ENCODE measurements around the gene GAREM1.

The GAREM1 gene

DNA sequence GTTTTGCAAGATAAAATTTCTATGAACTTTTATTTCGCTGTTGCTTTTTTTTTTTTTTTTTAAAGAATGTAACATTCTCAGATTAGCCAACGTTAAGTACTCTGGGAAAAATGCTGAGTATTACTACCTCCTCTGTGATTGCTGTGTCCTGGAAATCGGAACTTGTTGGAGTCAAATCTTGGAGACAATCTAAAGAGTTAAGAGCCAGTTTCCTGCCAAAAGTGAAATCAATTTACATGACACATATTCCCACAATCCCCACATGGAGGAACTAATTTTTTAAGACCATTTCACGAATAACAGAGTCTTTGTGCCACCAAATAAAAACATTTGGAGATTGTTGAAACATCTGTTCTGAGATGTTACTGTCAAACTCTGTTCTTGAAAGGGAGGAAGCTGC, 153.0 kb downstream of the GAREM1 start:
- no peak for DNase-seq (ENCODE audit: low read depth, low spot score)
- H3K4me3 ChIP-seq (ENCODE audit: low read depth, low read length) = no peak overlapping the region
- TF ChIP-seq CTCF (IDR thresholded peaks at IDR 0.05; ENCODE audit: insufficient read depth, low read length, missing control alignments) = no peak
- ChIA-PET POLR2A (no interaction called here), CTCF (interaction anchor here (0.9 to 1.5 kb wide), 4 partner anchors 15 to 28 kb away, joined by 3 read pairs; no protein-coding TSS in a partner anchor)

DNA sequence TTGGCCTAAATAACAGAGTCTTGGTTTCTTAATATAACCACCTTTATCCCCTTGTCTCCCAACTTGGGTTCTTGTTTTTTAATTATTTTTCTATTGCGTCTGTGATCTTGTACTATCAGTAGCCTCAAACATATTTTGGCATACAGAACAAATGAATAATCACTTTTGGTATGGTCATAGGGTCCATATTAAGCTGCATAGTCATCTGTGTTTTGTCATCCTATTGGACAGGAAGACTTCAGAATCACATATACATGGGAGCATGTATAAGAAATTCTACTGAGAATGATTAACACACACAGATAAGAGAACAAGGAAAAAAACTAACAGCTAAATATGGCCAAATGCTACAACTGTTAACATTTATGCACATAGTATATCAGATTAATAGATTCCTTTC, 154.8 kb downstream of the GAREM1 start:
- DNase-seq (ENCODE audit: low read depth, low spot score) = no peak
- no peak for TF ChIP-seq CTCF (IDR thresholded peaks at IDR 0.05; ENCODE audit: insufficient read depth, low read length, missing control alignments)
- H3K4me3 ChIP-seq (ENCODE audit: low read depth, low read length) = no peak overlapping the region
- ChIA-PET CTCF (interaction anchor here (1.2 kb wide), 1 partner anchor 27 kb away, joined by 11 read pairs; no protein-coding TSS in a partner anchor), POLR2A (no interaction called here)

- DNase-seq (ENCODE audit: low read depth, low spot score) = no peak
- CTCF ChIA-PET = interaction anchor here (0.8 to 2.3 kb wide), 3 partner anchors 12 to 159 kb away, joined by 3 to 14 read pairs (median 3); no protein-coding TSS in a partner anchor
- POLR2A ChIA-PET = no interaction called here
- H3K4me3 ChIP-seq (ENCODE audit: low read depth, low read length) = no peak overlapping the region
- no peak for TF ChIP-seq CTCF (IDR thresholded peaks at IDR 0.05; ENCODE audit: insufficient read depth, low read length, missing control alignments)
Observed at GRCh38 chr18:32310774-32311173, 159.9 kb downstream of the GAREM1 start.

DNA sequence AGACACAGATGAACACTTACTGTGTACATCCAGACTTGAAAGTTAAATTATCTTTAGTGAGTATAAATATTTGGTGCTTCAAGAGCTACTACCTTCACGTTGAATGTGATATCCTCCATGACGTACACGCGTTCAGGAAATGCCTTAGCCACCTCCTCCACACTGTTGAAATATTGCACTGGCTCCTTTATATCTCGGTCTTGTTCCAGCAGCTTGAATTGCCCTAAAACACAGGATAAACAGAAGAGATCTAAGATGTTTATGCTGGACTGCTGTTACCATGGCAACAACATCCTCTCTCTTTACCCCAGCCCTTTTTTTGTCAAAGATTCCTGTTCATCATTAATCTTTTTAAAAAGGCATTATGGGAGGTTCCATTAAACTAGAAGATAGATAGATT, 160.6 kb downstream of the GAREM1 start:
- POLR2A ChIA-PET = no interaction called here
- no peak for DNase-seq (ENCODE audit: low read depth, low spot score)
- CTCF ChIA-PET = interaction anchor here (0.8 to 2.3 kb wide), 4 partner anchors 13 to 165 kb away, joined by 3 to 14 read pairs (median 4); no protein-coding TSS in a partner anchor
- TF ChIP-seq CTCF (IDR thresholded peaks at IDR 0.05; ENCODE audit: insufficient read depth, low read length, missing control alignments) = no peak
- no peak overlapping the region for H3K4me3 ChIP-seq (ENCODE audit: low read depth, low read length)

DNA sequence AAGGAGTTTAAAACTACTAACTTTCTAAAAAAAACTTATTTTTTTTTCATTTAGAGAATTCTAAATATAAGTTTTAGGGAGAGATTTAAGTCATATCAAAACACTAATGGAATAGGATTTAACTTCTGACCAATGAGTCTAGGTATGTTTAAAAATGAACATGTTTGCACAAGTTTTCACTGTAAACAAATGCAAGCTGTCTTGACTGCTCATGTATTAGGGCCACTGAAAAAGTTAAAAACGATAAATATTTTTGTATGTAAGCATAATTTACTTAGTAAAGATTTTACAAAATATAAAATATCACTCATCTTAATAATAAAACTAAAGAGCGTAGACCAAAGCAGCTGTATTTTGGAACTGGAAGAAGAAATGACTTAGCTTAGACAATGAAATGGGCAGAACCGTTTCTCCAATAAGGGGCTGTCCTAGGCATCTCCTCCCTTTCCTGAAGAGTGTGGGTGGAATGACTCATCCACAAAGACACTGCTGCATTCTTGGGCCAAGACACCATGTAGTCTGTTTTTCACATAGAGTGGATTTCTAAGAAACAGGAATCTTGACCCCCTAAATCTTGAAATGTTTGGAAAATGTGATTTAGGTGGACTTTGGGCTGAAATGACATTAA, 162.1 kb downstream of the GAREM1 start:
- no peak for DNase-seq (ENCODE audit: low read depth, low spot score)
- CTCF ChIA-PET = interaction anchor here (1.2 to 1.6 kb wide), 3 partner anchors 19 to 243 kb away, joined by 3 to 9 read pairs (median 9); partner anchors contain the start of gene GAREM1
- no peak overlapping the region for H3K4me3 ChIP-seq (ENCODE audit: low read depth, low read length)
- POLR2A ChIA-PET = no interaction called here
- TF ChIP-seq CTCF (IDR thresholded peaks at IDR 0.05; ENCODE audit: insufficient read depth, low read length, missing control alignments) = no peak

GRCh38 chr18:32303400-32303799, 167.3 kb downstream of the GAREM1 start:
- no peak for DNase-seq (ENCODE audit: low read depth, low spot score)
- TF ChIP-seq CTCF (IDR thresholded peaks at IDR 0.05; ENCODE audit: insufficient read depth, low read length, missing control alignments) = no peak
- ChIA-PET CTCF (interaction anchor here (0.9 to 3.3 kb wide), 4 partner anchors 14 to 167 kb away, joined by 3 to 28 read pairs (median 4); partner anchors contain the start of gene GAREM1), POLR2A (no interaction called here)
- H3K4me3 ChIP-seq (ENCODE audit: low read depth, low read length) = no peak overlapping the region

Measured in AG04449 (cell line).